ENCODE measurements around the gene PTPN5.

PTPN5 gene

GRCh38 chr11:18704698-18705097 is 86.9 kb downstream of the PTPN5 start:
- TF ChIP-seq CTCF (IDR thresholded peaks at IDR 0.05; ENCODE audit: low read depth, low read length), result no peak
- in situ Hi-C loops (cut with HindIII; ENCODE audit: low sequenced_read_pairs), result no loop called here
- H3K4me3 ChIP-seq (ENCODE audit: low read depth, low read length), result no peak overlapping the region
- DNase-seq (ENCODE audit: low read depth, low spot score), result no peak

GRCh38 chr11:18704045-18704645 is 87.5 kb downstream of the PTPN5 start:
- TF ChIP-seq CTCF (IDR thresholded peaks at IDR 0.05; ENCODE audit: low read depth, low read length), result no peak
- H3K4me3 ChIP-seq (ENCODE audit: low read depth, low read length), result no peak overlapping the region
- in situ Hi-C loops (cut with HindIII; ENCODE audit: low sequenced_read_pairs), result no loop called here
- DNase-seq (ENCODE audit: low read depth, low spot score), result no peak

- in situ Hi-C loops (cut with HindIII; ENCODE audit: low sequenced_read_pairs), result no loop called here
- no peak for TF ChIP-seq CTCF (IDR thresholded peaks at IDR 0.05; ENCODE audit: low read depth, low read length)
- no peak for DNase-seq (ENCODE audit: low read depth, low spot score)
These were observed 88.4 kb downstream of the PTPN5 start for GRCh38 chr11:18703001-18703763.

GRCh38 chr11:18701614-18702216 is 89.9 kb downstream of the PTPN5 start:
- in situ Hi-C loops (cut with HindIII; ENCODE audit: low sequenced_read_pairs), result no loop called here
- no peak for DNase-seq (ENCODE audit: low read depth, low spot score)
- no peak for TF ChIP-seq CTCF (IDR thresholded peaks at IDR 0.05; ENCODE audit: low read depth, low read length)
- no peak overlapping the region for H3K4me3 ChIP-seq (ENCODE audit: low read depth, low read length)

More at GRCh38 chr11:18703001-18703763, 88.4 kb downstream of the PTPN5 start:
- H3K4me3 ChIP-seq (ENCODE audit: low read depth, low read length), result no peak overlapping the region

- in situ Hi-C loops (cut with HindIII; ENCODE audit: low sequenced_read_pairs), result no loop called here
- DNase-seq (ENCODE audit: low read depth, low spot score), result no peak
- no peak overlapping the region for H3K4me3 ChIP-seq (ENCODE audit: low read depth, low read length)
- no peak for TF ChIP-seq CTCF (IDR thresholded peaks at IDR 0.05; ENCODE audit: low read depth, low read length)
These were observed 90.7 kb downstream of the PTPN5 start for GRCh38 chr11:18700872-18701271.

- DNase-seq (ENCODE audit: low read depth, low spot score), result no peak
- TF ChIP-seq CTCF (IDR thresholded peaks at IDR 0.05; ENCODE audit: low read depth, low read length), result no peak
- in situ Hi-C loops (cut with HindIII; ENCODE audit: low sequenced_read_pairs), result no loop called here
- no peak overlapping the region for H3K4me3 ChIP-seq (ENCODE audit: low read depth, low read length)
These were observed 91.2 kb downstream of the PTPN5 start for GRCh38 chr11:18700375-18700774.

Data from astrocyte of the spinal cord (primary cell).